ENCODE results near the gene NCBP1.
A peak's percentile ranks its signal among the peaks of the same experiment; 100 is the strongest.

NCBP1 gene

DNA sequence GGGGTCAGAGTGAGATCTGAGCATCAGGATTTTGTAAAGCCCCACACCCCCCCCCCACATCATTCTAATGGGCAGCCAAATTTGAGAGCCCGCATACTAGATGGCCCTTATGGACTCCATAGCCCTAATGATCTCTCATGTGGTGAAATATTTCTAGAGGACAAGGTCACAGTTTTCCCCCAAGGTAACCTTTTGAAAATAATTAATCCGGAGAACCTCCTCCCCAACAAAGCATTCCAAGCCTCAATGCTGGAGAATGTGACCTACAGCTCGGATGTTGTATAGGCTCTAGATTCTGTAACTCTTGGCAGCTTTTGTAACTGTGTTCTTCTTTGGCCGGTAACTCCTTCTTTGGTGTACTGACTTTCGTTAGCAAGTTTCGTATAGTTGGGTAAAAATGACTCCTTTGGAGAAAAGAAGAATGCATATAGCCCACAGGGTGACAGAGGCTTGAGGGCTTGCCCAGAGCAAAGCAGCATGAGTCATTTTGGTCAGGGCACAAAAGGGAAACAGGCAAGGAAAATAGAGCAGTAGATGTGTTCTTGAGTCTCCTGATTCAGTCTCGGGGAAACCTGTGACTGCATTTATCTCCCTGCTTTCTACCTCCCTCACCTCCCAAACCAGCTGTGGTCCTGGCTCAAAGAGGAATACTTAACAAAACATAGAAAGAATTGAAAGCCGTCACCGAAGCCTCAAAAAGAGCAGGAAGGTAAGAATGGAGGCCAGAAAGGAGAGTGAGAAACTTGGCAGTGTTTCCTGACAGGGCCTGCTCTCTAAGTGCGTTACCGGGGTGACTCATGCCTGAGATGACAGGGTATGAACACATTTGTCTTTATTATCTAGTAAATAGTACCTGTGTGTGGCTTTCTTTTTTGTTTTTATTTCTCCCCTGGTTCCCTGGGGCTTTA is 70.1 kb downstream of the NCBP1 start:
- no peaks in the 10 kb centered on the region for H3K9me3 ChIP-seq (ENCODE audit: control insufficient read depth, low read length)
- no peak overlapping the region for H3K23ac ChIP-seq (ENCODE audit: low read length in 2 of 2)
- H2AFZ ChIP-seq (ENCODE audit: low read depth, low read length): no peak overlapping the region
- H3K79me1 ChIP-seq (replicated peaks; ENCODE audit: low read length, poor library complexity, severe bottlenecking): no peaks in the 10 kb centered on the region
- DNase-seq: peak; percentile 85
- peak overlapping the region; percentile 69 for H3K9ac ChIP-seq (ENCODE audit: low read length)
- H3K4me3 ChIP-seq (ENCODE audit: insufficient read depth in 1 of 2, low read depth in 1 of 2, low read length in 2 of 2): peak overlapping the region in 1 of 2 experiments; percentile 49
- no peak overlapping the region for H2BK15ac ChIP-seq (ENCODE audit: low read depth, poor library complexity, severe bottlenecking)
- H2AK5ac ChIP-seq (ENCODE audit: low read length, severe bottlenecking): no peak overlapping the region
- H4K8ac ChIP-seq (ENCODE audit: low read length): no peak overlapping the region
- no peak overlapping the region for H4K91ac ChIP-seq (ENCODE audit: low read length)
- no peak overlapping the region for H2BK120ac ChIP-seq (ENCODE audit: low read depth, low read length)
- peaks cover 0 to 2% of the 10 kb centered on the region in 2 experiments for H3K27me3 ChIP-seq (ENCODE audit: control insufficient read depth in 1 of 2, insufficient read depth in 1 of 2, low read length in 2 of 2)
- H3K18ac ChIP-seq (ENCODE audit: low read depth in 1 of 2, low read length in 2 of 2): no peak overlapping the region
- no peak overlapping the region for H3K4ac ChIP-seq (ENCODE audit: low read depth in 1 of 2, low read length in 2 of 2)
- peak overlapping the region; percentile 92 for H3K27ac ChIP-seq (ENCODE audit: low read length, poor library complexity, severe bottlenecking)
- peaks cover 6% of the 10 kb centered on the region for H3K4me1 ChIP-seq (ENCODE audit: control insufficient read depth, insufficient read depth, low read depth, low read length)
- H3K36me3 ChIP-seq (ENCODE audit: control insufficient read depth in 1 of 2, insufficient read depth in 2 of 2, low read depth in 1 of 2, low read length in 2 of 2): no peaks in the 10 kb centered on the region
- peak overlapping the region in 1 of 2 experiments; percentile 32 for H2BK12ac ChIP-seq (ENCODE audit: low read length in 2 of 2)
- H3K14ac ChIP-seq (ENCODE audit: low read length in 2 of 2): no peak overlapping the region
- peak overlapping the region; percentile 11 for H3K4me2 ChIP-seq (ENCODE audit: low read length, poor library complexity, severe bottlenecking)
- H2BK5ac ChIP-seq (ENCODE audit: low read depth, low read length, poor library complexity, severe bottlenecking): no peak overlapping the region
- 46% methylated on average over 10 of the region's 11 CpGs for WGBS

DNA sequence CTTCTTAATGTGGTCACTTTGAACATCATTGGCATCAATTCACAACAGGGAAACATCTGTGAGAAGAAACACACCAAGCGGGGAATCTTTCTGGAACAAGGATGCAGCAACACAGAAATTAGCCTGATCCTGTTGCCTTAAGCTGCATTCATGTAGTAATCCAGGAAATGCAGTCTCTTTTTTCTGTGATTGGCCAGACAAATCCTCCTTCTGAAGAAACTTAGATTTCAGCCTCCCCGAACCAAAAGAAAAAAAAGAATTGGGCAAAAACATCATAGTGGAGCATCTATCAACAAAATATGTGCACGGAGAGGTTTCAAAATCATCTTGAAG is 70.7 kb downstream of the NCBP1 start:
- WGBS: 86% methylated on average over 2 of the region's 3 CpGs

DNA sequence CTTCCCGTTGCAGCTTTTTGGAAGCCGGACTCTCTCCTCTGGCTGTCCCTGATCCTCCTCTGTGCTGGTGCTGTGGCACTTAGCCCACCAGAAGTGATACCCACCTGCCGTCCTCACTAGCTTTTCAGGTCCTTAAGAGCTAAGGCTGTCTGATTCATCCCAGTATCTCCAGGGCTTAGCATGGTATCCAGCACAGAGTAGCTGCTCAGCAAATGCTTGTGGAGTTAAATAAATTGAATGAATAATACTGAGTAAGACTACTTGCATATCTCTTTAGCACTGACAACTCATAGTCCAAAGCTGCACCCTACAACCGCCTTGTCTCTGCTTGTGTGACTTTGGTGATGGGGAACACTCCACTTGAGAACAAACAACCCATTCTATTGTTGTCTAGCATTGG is 71.2 kb downstream of the NCBP1 start:
- no peak overlapping the region for H3K23ac ChIP-seq (ENCODE audit: low read length in 2 of 2)
- WGBS: 85% methylated on average over 4 of the region's 4 CpGs

More for the DNA sequence above, 70.7 kb downstream of the NCBP1 start:
- no peak overlapping the region for H3K4me3 ChIP-seq (ENCODE audit: insufficient read depth in 1 of 2, low read depth in 1 of 2, low read length in 2 of 2)
- peak overlapping the region; percentile 92 for H3K27ac ChIP-seq (ENCODE audit: low read length, poor library complexity, severe bottlenecking)
- peak overlapping the region; percentile 69 for H3K9ac ChIP-seq (ENCODE audit: low read length)
- H3K14ac ChIP-seq (ENCODE audit: low read length in 2 of 2): no peak overlapping the region
- no peak overlapping the region for H4K91ac ChIP-seq (ENCODE audit: low read length)
- H3K23ac ChIP-seq (ENCODE audit: low read length in 2 of 2): no peak overlapping the region
- H3K79me1 ChIP-seq (replicated peaks; ENCODE audit: low read length, poor library complexity, severe bottlenecking): no peaks in the 10 kb centered on the region
- no peak for DNase-seq
- no peak overlapping the region for H4K8ac ChIP-seq (ENCODE audit: low read length)
- H3K18ac ChIP-seq (ENCODE audit: low read depth in 1 of 2, low read length in 2 of 2): no peak overlapping the region
- no peak overlapping the region for H2BK5ac ChIP-seq (ENCODE audit: low read depth, low read length, poor library complexity, severe bottlenecking)
- H3K4me1 ChIP-seq (ENCODE audit: control insufficient read depth, insufficient read depth, low read depth, low read length): peaks cover 6% of the 10 kb centered on the region
- no peak overlapping the region for H2AFZ ChIP-seq (ENCODE audit: low read depth, low read length)
- H2AK5ac ChIP-seq (ENCODE audit: low read length, severe bottlenecking): no peak overlapping the region
- no peak overlapping the region for H3K4me2 ChIP-seq (ENCODE audit: low read length, poor library complexity, severe bottlenecking)
- no peak overlapping the region for H2BK15ac ChIP-seq (ENCODE audit: low read depth, poor library complexity, severe bottlenecking)
- no peak overlapping the region for H2BK12ac ChIP-seq (ENCODE audit: low read length in 2 of 2)
- H3K27me3 ChIP-seq (ENCODE audit: control insufficient read depth in 1 of 2, insufficient read depth in 1 of 2, low read length in 2 of 2): peaks cover 0 to 3% of the 10 kb centered on the region in 2 experiments
- H3K9me3 ChIP-seq (ENCODE audit: control insufficient read depth, low read length): no peaks in the 10 kb centered on the region
- H3K36me3 ChIP-seq (ENCODE audit: control insufficient read depth in 1 of 2, insufficient read depth in 2 of 2, low read depth in 1 of 2, low read length in 2 of 2): no peaks in the 10 kb centered on the region
- no peak overlapping the region for H2BK120ac ChIP-seq (ENCODE audit: low read depth, low read length)
- no peak overlapping the region for H3K4ac ChIP-seq (ENCODE audit: low read depth in 1 of 2, low read length in 2 of 2)

DNA sequence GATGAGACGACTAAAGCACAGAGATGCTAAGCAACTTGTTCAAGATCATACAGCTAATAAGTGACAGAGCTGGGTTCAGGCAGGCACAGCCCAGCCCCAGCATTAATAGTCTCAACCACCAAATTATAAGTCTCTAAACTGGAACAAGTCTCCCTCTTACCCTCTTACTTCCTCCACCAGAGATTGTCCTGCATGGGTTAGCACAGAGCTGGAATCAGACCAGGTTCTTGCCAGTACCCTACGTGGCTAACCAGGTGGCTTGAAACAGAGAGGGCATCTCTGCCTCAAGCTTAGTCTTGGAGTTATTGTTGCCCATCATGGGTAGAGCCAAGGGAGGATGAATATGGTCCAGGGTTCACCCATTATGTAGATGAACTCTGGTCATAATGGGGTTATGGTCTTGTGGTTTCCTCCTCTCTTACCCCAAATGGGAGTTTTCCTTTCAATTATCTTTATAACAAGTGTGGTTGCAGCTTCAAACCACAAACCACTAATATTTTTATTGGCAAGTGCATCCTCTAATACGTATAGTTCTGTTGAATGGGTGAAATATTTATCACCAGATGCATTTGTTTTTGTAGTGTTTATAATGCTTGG is 71.8 kb downstream of the NCBP1 start:
- no peak overlapping the region for H3K27ac ChIP-seq (ENCODE audit: low read length, poor library complexity, severe bottlenecking)
- no peak overlapping the region for H4K91ac ChIP-seq (ENCODE audit: low read length)
- no peak overlapping the region for H3K4me2 ChIP-seq (ENCODE audit: low read length, poor library complexity, severe bottlenecking)
- no peak for DNase-seq
- H3K23ac ChIP-seq (ENCODE audit: low read length in 2 of 2): no peak overlapping the region
- no peak overlapping the region for H3K9ac ChIP-seq (ENCODE audit: low read length)
- peaks cover 6% of the 10 kb centered on the region for H3K4me1 ChIP-seq (ENCODE audit: control insufficient read depth, insufficient read depth, low read depth, low read length)
- H2BK5ac ChIP-seq (ENCODE audit: low read depth, low read length, poor library complexity, severe bottlenecking): no peak overlapping the region
- no peak overlapping the region for H4K8ac ChIP-seq (ENCODE audit: low read length)
- no peaks in the 10 kb centered on the region for H3K79me1 ChIP-seq (replicated peaks; ENCODE audit: low read length, poor library complexity, severe bottlenecking)
- H2AK5ac ChIP-seq (ENCODE audit: low read length, severe bottlenecking): no peak overlapping the region
- H3K18ac ChIP-seq (ENCODE audit: low read depth in 1 of 2, low read length in 2 of 2): no peak overlapping the region
- no peak overlapping the region for H3K14ac ChIP-seq (ENCODE audit: low read length in 2 of 2)
- no peak overlapping the region for H3K4ac ChIP-seq (ENCODE audit: low read depth in 1 of 2, low read length in 2 of 2)
- H2BK120ac ChIP-seq (ENCODE audit: low read depth, low read length): no peak overlapping the region
- H3K27me3 ChIP-seq (ENCODE audit: control insufficient read depth in 1 of 2, insufficient read depth in 1 of 2, low read length in 2 of 2): peaks cover 0 to 3% of the 10 kb centered on the region in 2 experiments
- no peaks in the 10 kb centered on the region for H3K36me3 ChIP-seq (ENCODE audit: control insufficient read depth in 1 of 2, insufficient read depth in 2 of 2, low read depth in 1 of 2, low read length in 2 of 2)
- no peak overlapping the region for H2BK12ac ChIP-seq (ENCODE audit: low read length in 2 of 2)
- 68% methylated on average over 2 of the region's 3 CpGs for WGBS
- H2AFZ ChIP-seq (ENCODE audit: low read depth, low read length): no peak overlapping the region
- H2BK15ac ChIP-seq (ENCODE audit: low read depth, poor library complexity, severe bottlenecking): no peak overlapping the region
- no peak overlapping the region for H3K4me3 ChIP-seq (ENCODE audit: insufficient read depth in 1 of 2, low read depth in 1 of 2, low read length in 2 of 2)
- no peaks in the 10 kb centered on the region for H3K9me3 ChIP-seq (ENCODE audit: control insufficient read depth, low read length)

More for the DNA sequence above, 71.2 kb downstream of the NCBP1 start:
- Histone ChIP-seq H2BK5ac (ENCODE audit: low read depth, low read length, poor library complexity, severe bottlenecking) (no peak overlapping the region), H3K79me1 (replicated peaks; ENCODE audit: low read length, poor library complexity, severe bottlenecking) (no peaks in the 10 kb centered on the region), H2BK15ac (ENCODE audit: low read depth, poor library complexity, severe bottlenecking) (no peak overlapping the region), H4K8ac (ENCODE audit: low read length) (no peak overlapping the region), H3K14ac (ENCODE audit: low read length in 2 of 2) (no peak overlapping the region), H4K91ac (ENCODE audit: low read length) (no peak overlapping the region), H3K4me1 (ENCODE audit: control insufficient read depth, insufficient read depth, low read depth, low read length) (peaks cover 6% of the 10 kb centered on the region), H2BK120ac (ENCODE audit: low read depth, low read length) (no peak overlapping the region), H2AFZ (ENCODE audit: low read depth, low read length) (no peak overlapping the region), H2BK12ac (ENCODE audit: low read length in 2 of 2) (no peak overlapping the region), H3K9ac (ENCODE audit: low read length) (peak overlapping the region; percentile 69), H3K36me3 (ENCODE audit: control insufficient read depth in 1 of 2, insufficient read depth in 2 of 2, low read depth in 1 of 2, low read length in 2 of 2) (no peaks in the 10 kb centered on the region), H2AK5ac (ENCODE audit: low read length, severe bottlenecking) (peak overlapping the region; percentile 81), H3K4ac (ENCODE audit: low read depth in 1 of 2, low read length in 2 of 2) (no peak overlapping the region), H3K27ac (ENCODE audit: low read length, poor library complexity, severe bottlenecking) (peak overlapping the region; percentile 92), H3K18ac (ENCODE audit: low read depth in 1 of 2, low read length in 2 of 2) (no peak overlapping the region), H3K27me3 (ENCODE audit: control insufficient read depth in 1 of 2, insufficient read depth in 1 of 2, low read length in 2 of 2) (peaks cover 0 to 3% of the 10 kb centered on the region in 2 experiments), H3K4me3 (ENCODE audit: insufficient read depth in 1 of 2, low read depth in 1 of 2, low read length in 2 of 2) (no peak overlapping the region), H3K9me3 (ENCODE audit: control insufficient read depth, low read length) (no peaks in the 10 kb centered on the region), H3K4me2 (ENCODE audit: low read length, poor library complexity, severe bottlenecking) (no peak overlapping the region)
- DNase-seq: no peak

Measured in mesenchymal stem cell (in vitro differentiated cells and primary cell).